Measurements from ENCODE around the gene COBL. TPM values are rescaled to one million over a fixed set of nuclear protein-coding genes. Genes with fewer than 3 reads are reported as not detected.

The COBL gene
- polyA plus RNA-seq, 1 donor (not counting 4 experiments of a cell fraction or from before 2014, with no cell fraction given), result 4.5 TPM

DNA sequence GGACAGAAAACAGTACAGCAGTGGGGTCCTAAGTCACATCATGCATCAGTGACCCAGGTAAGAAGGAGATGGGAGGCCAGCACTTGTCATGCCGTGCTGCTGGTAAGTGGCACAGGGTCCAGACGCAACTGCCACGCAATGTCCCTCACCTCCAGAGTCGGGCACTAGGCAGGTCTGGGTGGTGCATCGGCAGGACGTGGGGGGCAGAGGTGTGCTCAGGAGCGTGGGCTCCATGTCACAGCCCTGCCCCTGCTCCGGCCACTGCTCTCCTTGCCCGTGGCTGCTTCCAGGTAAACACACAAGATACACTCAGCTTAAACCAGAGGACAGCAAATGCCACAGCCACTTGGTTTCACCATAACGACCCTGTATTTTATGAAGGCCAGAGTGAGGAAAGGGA lies 47.3 kb downstream of the COBL start:
- DNase-seq (ENCODE audit: low read depth, low spot score), result no peak
- Histone ChIP-seq H3K9me3 (ENCODE audit: control insufficient read depth, low read depth, low read length) (no peaks in the 10 kb centered on the region), H3K4me2 (ENCODE audit: control insufficient read depth, extremely low read depth, insufficient read depth, low read depth, low read length) (no peak overlapping the region), H2AFZ (ENCODE audit: control insufficient read depth, low read length) (no peak overlapping the region), H3K27ac (ENCODE audit: control insufficient read depth, insufficient read depth, low read length) (no peak overlapping the region), H3K9ac (ENCODE audit: control insufficient read depth, extremely low read depth, insufficient read depth, low read length) (no peak overlapping the region), H3K79me2 (ENCODE audit: control insufficient read depth, insufficient read depth, low read length) (no peaks in the 10 kb centered on the region), H4K20me1 (ENCODE audit: control insufficient read depth, extremely low read depth, insufficient read depth, low read length) (no peaks in the 10 kb centered on the region), H3K4me3 (ENCODE audit: control insufficient read depth in 2 of 3, extremely low read depth in 1 of 3, insufficient read depth in 2 of 3, low read depth in 1 of 3, low read length in 3 of 3) (no peak overlapping the region), H3K36me3 (ENCODE audit: control insufficient read depth in 2 of 2, extremely low read depth in 1 of 2, insufficient read depth in 2 of 2, low read length in 2 of 2) (no peaks in the 10 kb centered on the region), H3K4me1 (ENCODE audit: control insufficient read depth, extremely low read depth, insufficient read depth, low read length) (no peaks in the 10 kb centered on the region), H3K27me3 (ENCODE audit: control insufficient read depth, extremely low read depth, insufficient read depth, low read length) (no peaks in the 10 kb centered on the region), H3K9me1 (ENCODE audit: control insufficient read depth, extremely low read depth, insufficient read depth, low read length) (no peaks in the 10 kb centered on the region)
- no peak for TF ChIP-seq EZH2 (IDR thresholded peaks at IDR 0.05; ENCODE audit: low read length)
- TF ChIP-seq, protein P1, sequence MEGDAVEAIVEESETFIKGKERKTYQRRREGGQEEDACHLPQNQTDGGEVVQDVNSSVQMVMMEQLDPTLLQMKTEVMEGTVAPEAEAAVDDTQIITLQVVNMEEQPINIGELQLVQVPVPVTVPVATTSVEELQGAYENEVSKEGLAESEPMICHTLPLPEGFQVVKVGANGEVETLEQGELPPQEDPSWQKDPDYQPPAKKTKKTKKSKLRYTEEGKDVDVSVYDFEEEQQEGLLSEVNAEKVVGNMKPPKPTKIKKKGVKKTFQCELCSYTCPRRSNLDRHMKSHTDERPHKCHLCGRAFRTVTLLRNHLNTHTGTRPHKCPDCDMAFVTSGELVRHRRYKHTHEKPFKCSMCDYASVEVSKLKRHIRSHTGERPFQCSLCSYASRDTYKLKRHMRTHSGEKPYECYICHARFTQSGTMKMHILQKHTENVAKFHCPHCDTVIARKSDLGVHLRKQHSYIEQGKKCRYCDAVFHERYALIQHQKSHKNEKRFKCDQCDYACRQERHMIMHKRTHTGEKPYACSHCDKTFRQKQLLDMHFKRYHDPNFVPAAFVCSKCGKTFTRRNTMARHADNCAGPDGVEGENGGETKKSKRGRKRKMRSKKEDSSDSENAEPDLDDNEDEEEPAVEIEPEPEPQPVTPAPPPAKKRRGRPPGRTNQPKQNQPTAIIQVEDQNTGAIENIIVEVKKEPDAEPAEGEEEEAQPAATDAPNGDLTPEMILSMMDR (optimal IDR thresholded peaks at IDR 0.05 in 1 of 3, IDR thresholded peaks at IDR 0.05 in 1 of 3, conservative IDR thresholded peaks at IDR 0.05 in 1 of 3; ENCODE audit: extremely low read depth in 1 of 3, insufficient read depth in 2 of 3, low read length in 3 of 3), result no peak
- no peak for FAIRE-seq
- dilution Hi-C loops (cut with MboI; ENCODE audit: extremely low pct_ligation_motif_present, low sequenced_read_pairs), result no loop called here

- H3K79me2 ChIP-seq (ENCODE audit: control insufficient read depth, insufficient read depth, low read length), result no peaks in the 10 kb centered on the region
- no peak for FAIRE-seq
- dilution Hi-C loops (cut with MboI; ENCODE audit: extremely low pct_ligation_motif_present, low sequenced_read_pairs), result no loop called here
Observed at GRCh38 chr7:51268859-51269258, 47.8 kb downstream of the COBL start.

More at GRCh38 chr7:51268859-51269258, 47.8 kb downstream of the COBL start:
- Histone ChIP-seq H3K9me3 (ENCODE audit: control insufficient read depth, low read depth, low read length) (no peaks in the 10 kb centered on the region), H3K4me2 (ENCODE audit: control insufficient read depth, extremely low read depth, insufficient read depth, low read depth, low read length) (no peak overlapping the region), H3K27me3 (ENCODE audit: control insufficient read depth, extremely low read depth, insufficient read depth, low read length) (no peaks in the 10 kb centered on the region), H2AFZ (ENCODE audit: control insufficient read depth, low read length) (no peak overlapping the region), H3K4me1 (ENCODE audit: control insufficient read depth, extremely low read depth, insufficient read depth, low read length) (no peaks in the 10 kb centered on the region), H3K9ac (ENCODE audit: control insufficient read depth, extremely low read depth, insufficient read depth, low read length) (no peak overlapping the region), H3K27ac (ENCODE audit: control insufficient read depth, insufficient read depth, low read length) (no peak overlapping the region), H4K20me1 (ENCODE audit: control insufficient read depth, extremely low read depth, insufficient read depth, low read length) (no peaks in the 10 kb centered on the region), H3K4me3 (ENCODE audit: control insufficient read depth in 2 of 3, extremely low read depth in 1 of 3, insufficient read depth in 2 of 3, low read depth in 1 of 3, low read length in 3 of 3) (no peak overlapping the region), H3K9me1 (ENCODE audit: control insufficient read depth, extremely low read depth, insufficient read depth, low read length) (no peaks in the 10 kb centered on the region), H3K36me3 (ENCODE audit: control insufficient read depth in 2 of 2, extremely low read depth in 1 of 2, insufficient read depth in 2 of 2, low read length in 2 of 2) (no peaks in the 10 kb centered on the region)
- DNase-seq (ENCODE audit: low read depth, low spot score), result no peak
- TF ChIP-seq, protein P1 (optimal IDR thresholded peaks at IDR 0.05 in 1 of 3, IDR thresholded peaks at IDR 0.05 in 1 of 3, conservative IDR thresholded peaks at IDR 0.05 in 1 of 3; ENCODE audit: extremely low read depth in 1 of 3, insufficient read depth in 2 of 3, low read length in 3 of 3), result no peak
- TF ChIP-seq EZH2 (IDR thresholded peaks at IDR 0.05; ENCODE audit: low read length), result no peak
